Measurements from ENCODE around the gene FSIP1. TPM values are rescaled to one million over a fixed set of nuclear protein-coding genes. Genes with fewer than 3 reads are reported as not detected.

Gene FSIP1
- total RNA-seq, 2 experiments from 2014 or later, result 0.22 to 0.34 TPM

DNA sequence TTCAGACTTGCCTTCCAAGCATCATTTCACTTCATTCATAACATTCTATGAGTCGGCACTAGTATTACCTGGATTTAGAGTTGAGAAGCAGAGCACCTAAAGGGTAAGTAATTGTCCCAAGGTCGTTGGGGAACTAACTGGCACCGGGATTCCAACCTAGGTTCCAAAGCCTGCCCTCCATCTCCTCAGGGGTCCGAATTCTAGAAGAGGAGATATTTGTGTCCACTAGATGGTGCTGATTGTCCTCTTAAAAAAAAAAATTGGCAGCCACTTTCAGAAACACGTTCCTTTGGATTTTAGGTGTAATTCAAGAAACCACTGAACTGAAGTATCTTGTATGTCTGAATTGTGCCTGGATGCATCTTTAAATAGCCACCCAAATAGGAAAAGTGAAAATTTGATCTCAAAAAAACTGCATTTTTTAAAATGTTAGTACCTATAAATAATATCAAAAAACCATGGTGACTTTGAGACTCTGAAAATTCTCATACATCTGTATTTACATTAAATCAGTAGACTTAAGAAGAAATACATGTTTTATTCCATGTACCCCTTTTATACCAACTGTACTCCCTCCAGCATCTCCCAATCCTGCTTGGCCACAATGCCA is 3.9 kb upstream of the FSIP1 start:
- no peaks in the 10 kb centered on the region for H3K27me3 Mint-ChIP-seq
- Histone ChIP-seq H3K36me3 (ENCODE audit: insufficient read depth, low read length) (no peaks in the 10 kb centered on the region), H3K27me3 (ENCODE audit: control insufficient read depth in 1 of 2, insufficient read depth in 2 of 2, low read length in 2 of 2) (no peaks in the 10 kb centered on the region), H3K4me1 (ENCODE audit: insufficient read depth, low read length) (peaks cover 9% of the 10 kb centered on the region), H3K27ac (ENCODE audit: low read depth in 1 of 2, low read length in 2 of 2) (no peak overlapping the region), H3K4me3 (ENCODE audit: low read length) (no peak overlapping the region), H3K9me3 (ENCODE audit: control insufficient read depth in 1 of 2, insufficient read depth in 1 of 2, low read length in 2 of 2) (no peaks in the 10 kb centered on the region)
- peak overlapping the region; percentile 52 for H3K27ac Mint-ChIP-seq
- ChIA-PET CTCF (interaction anchor here (1.0 to 1.7 kb wide), 2 partner anchors 488 to 551 kb away, joined by 4 to 6 read pairs; no protein-coding TSS in a partner anchor), POLR2A (interaction anchor here (1.9 kb wide), 1 partner anchor 12 kb away, joined by 6 read pairs; no protein-coding TSS in a partner anchor)
- intact Hi-C loops (cut with DNase I, micrococcal nuclease), result loop anchor here (1.0 to 10.0 kb wide), 17 partner anchors 88 to 1334 kb away; partner anchors contain the start of genes BMF (in 1 of the 2), CCDC32 (in 1 of the 2), EIF2AK4 (in 1 of the 2) and FAM98B (in 1 of the 2)
- ATAC-seq (ENCODE audit: poor library complexity), result no peak
- H3K36me3 Mint-ChIP-seq (ENCODE audit: low read depth), result peaks cover 12% of the 10 kb centered on the region
- DNase-seq, result peak in 3 of 14 experiments; percentile 42 to 69 (median 66)
- H3K4me1 Mint-ChIP-seq (ENCODE audit: low read depth), result peaks cover 48% of the 10 kb centered on the region
- TF ChIP-seq, protein P1, sequence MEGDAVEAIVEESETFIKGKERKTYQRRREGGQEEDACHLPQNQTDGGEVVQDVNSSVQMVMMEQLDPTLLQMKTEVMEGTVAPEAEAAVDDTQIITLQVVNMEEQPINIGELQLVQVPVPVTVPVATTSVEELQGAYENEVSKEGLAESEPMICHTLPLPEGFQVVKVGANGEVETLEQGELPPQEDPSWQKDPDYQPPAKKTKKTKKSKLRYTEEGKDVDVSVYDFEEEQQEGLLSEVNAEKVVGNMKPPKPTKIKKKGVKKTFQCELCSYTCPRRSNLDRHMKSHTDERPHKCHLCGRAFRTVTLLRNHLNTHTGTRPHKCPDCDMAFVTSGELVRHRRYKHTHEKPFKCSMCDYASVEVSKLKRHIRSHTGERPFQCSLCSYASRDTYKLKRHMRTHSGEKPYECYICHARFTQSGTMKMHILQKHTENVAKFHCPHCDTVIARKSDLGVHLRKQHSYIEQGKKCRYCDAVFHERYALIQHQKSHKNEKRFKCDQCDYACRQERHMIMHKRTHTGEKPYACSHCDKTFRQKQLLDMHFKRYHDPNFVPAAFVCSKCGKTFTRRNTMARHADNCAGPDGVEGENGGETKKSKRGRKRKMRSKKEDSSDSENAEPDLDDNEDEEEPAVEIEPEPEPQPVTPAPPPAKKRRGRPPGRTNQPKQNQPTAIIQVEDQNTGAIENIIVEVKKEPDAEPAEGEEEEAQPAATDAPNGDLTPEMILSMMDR (IDR thresholded peaks at IDR 0.05), result peak; percentile 70
- peak overlapping the region; percentile 10 for H3K4me3 Mint-ChIP-seq
- no peaks in the 10 kb centered on the region for H3K9me3 Mint-ChIP-seq

DNA sequence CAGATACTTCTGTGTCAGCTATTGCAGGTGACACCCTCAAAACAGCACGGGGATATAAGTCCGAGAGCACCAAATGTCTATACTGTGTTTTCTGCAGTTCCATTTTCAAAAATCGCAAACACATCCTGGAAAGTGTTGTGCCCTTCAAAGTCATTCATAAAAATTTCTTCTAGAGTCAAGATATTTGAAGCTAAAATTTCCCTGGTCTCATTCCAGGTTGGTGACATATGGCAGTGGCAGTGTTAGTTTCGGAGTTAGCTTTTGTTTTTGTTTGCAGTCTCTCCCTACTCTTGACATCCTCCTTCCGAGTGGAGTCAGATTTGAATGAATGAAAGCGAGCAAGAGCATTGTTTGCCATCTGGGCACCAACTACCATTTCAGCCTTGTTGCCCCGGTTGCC is 3.2 kb upstream of the FSIP1 start:
- Mint-ChIP-seq H3K27ac (peak overlapping the region; percentile 52), H3K9me3 (no peaks in the 10 kb centered on the region), H3K4me1 (ENCODE audit: low read depth) (peaks cover 55% of the 10 kb centered on the region), H3K4me3 (peak overlapping the region; percentile 43), H3K27me3 (no peaks in the 10 kb centered on the region), H3K36me3 (ENCODE audit: low read depth) (peaks cover 12% of the 10 kb centered on the region)
- H3K9me3 ChIP-seq (ENCODE audit: control insufficient read depth in 1 of 2, insufficient read depth in 1 of 2, low read length in 2 of 2), result no peaks in the 10 kb centered on the region
- no peak overlapping the region for H3K4me3 ChIP-seq (ENCODE audit: low read length)
- no peak for ATAC-seq (ENCODE audit: poor library complexity)
- no peak overlapping the region for H3K27ac ChIP-seq (ENCODE audit: low read depth in 1 of 2, low read length in 2 of 2)
- DNase-seq, result no peak
- intact Hi-C loops (cut with DNase I, micrococcal nuclease), result loop anchor here (1.0 to 10.0 kb wide), 17 partner anchors 89 to 1334 kb away; partner anchors contain the start of genes BMF (in 1 of the 2), CCDC32 (in 1 of the 2), EIF2AK4 (in 1 of the 2) and FAM98B (in 1 of the 2)
- H3K27me3 ChIP-seq (ENCODE audit: control insufficient read depth in 1 of 2, insufficient read depth in 2 of 2, low read length in 2 of 2), result no peaks in the 10 kb centered on the region
- TF ChIP-seq, protein P1 (IDR thresholded peaks at IDR 0.05), result no peak
- peaks cover 9% of the 10 kb centered on the region for H3K4me1 ChIP-seq (ENCODE audit: insufficient read depth, low read length)
- ChIA-PET CTCF (interaction anchor here (1.7 kb wide), 1 partner anchor 489 kb away, joined by 6 read pairs; no protein-coding TSS in a partner anchor), POLR2A (interaction anchor here (1.9 kb wide), 1 partner anchor 11 kb away, joined by 6 read pairs; no protein-coding TSS in a partner anchor)
- no peaks in the 10 kb centered on the region for H3K36me3 ChIP-seq (ENCODE audit: insufficient read depth, low read length)

DNA sequence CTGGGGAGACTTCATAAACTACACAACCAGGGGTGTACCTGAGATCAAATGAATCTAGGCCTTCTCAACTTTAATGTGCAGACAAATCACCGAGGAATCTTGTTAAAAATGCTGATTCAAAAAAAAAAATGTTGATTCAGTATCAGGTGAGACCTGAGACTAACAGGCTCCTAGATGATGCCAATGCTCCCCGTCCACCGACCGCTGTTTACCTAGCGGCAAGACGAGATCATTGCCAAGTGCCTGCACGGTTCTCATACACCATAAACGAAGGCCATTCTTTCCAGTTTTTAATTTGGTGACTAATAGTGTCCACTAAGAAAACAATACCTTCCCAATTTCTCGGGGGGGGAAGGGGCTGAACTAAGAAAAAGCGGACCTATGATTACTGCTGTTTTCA is 2.5 kb upstream of the FSIP1 start:
- Mint-ChIP-seq H3K9me3 (no peaks in the 10 kb centered on the region), H3K36me3 (ENCODE audit: low read depth) (peaks cover 12% of the 10 kb centered on the region), H3K27ac (peak overlapping the region; percentile 55), H3K27me3 (no peaks in the 10 kb centered on the region), H3K4me1 (ENCODE audit: low read depth) (peaks cover 56% of the 10 kb centered on the region), H3K4me3 (peak overlapping the region; percentile 76)
- POLR2A ChIA-PET, result interaction anchor here (1.9 kb wide), 1 partner anchor 10 kb away, joined by 6 read pairs; no protein-coding TSS in a partner anchor
- no peaks in the 10 kb centered on the region for H3K27me3 ChIP-seq (ENCODE audit: control insufficient read depth in 1 of 2, insufficient read depth in 2 of 2, low read length in 2 of 2)
- H3K4me1 ChIP-seq (ENCODE audit: insufficient read depth, low read length), result peaks cover 9% of the 10 kb centered on the region
- intact Hi-C loops (cut with DNase I, micrococcal nuclease), result loop anchor here (5.0 to 10.0 kb wide), 13 partner anchors 90 to 1333 kb away; partner anchors contain the start of genes BMF (in 1 of the 2), CCDC32 (in 1 of the 2), EIF2AK4 (in 1 of the 2) and FAM98B (in 1 of the 2)
- no peak overlapping the region for H3K27ac ChIP-seq (ENCODE audit: low read depth in 1 of 2, low read length in 2 of 2)
- no peak overlapping the region for H3K4me3 ChIP-seq (ENCODE audit: low read length)
- TF ChIP-seq, protein P1 (IDR thresholded peaks at IDR 0.05), result no peak
- DNase-seq (no peak), ATAC-seq (ENCODE audit: poor library complexity) (no peak)
- CTCF ChIA-PET, result interaction anchor here (1.7 kb wide), 1 partner anchor 489 kb away, joined by 6 read pairs; no protein-coding TSS in a partner anchor
- H3K9me3 ChIP-seq (ENCODE audit: control insufficient read depth in 1 of 2, insufficient read depth in 1 of 2, low read length in 2 of 2), result no peaks in the 10 kb centered on the region
- no peaks in the 10 kb centered on the region for H3K36me3 ChIP-seq (ENCODE audit: insufficient read depth, low read length)

Measured in CD4-positive, alpha-beta T cell (primary cell).